Activated T-helper 17 cell treated with anti-CD3 and anti-CD28 coated beads, Interleukin-2, amount 50 U/mL, for 72 hours (primary cell): Measurements from ENCODE around the gene CLEC18C. TPM values are rescaled to one million over a fixed set of nuclear protein-coding genes. Genes with fewer than 3 reads are reported as not detected.
"Not testable (repeated sequence)": the region's sequence is repeated elsewhere in the genome, so short reads cannot be mapped to it uniquely, and the experiment has no call there.

Experiments used
- ATAC-seq: fragments of 150-1000 bp; cut with Tn5 transposase; replicated peaks from 2 replicates; pipeline ENCODE4 v1.10.0; 2021; ENCODE audit warnings: mild to moderate bottlenecking, moderate library complexity
- H3K27ac Mint-ChIP-seq: one replicate; pipeline ENCODE4 v1.8.0; 2022; ENCODE audit warnings: mixed read lengths
- H3K27me3 Mint-ChIP-seq: one replicate; pipeline ENCODE4 v1.8.0; 2022; ENCODE audit warnings: mixed read lengths
- H3K36me3 Mint-ChIP-seq: one replicate; pipeline ENCODE4 v1.8.0; 2022; ENCODE audit warnings: low read depth, mild to moderate bottlenecking, mixed read lengths
- H3K4me1 Mint-ChIP-seq: one replicate; pipeline ENCODE4 v1.8.0; 2022; ENCODE audit warnings: mixed read lengths
- H3K4me3 Mint-ChIP-seq: one replicate; pipeline ENCODE4 v1.8.0; 2022; ENCODE audit warnings: mild to moderate bottlenecking, mixed read lengths
- H3K9me3 Mint-ChIP-seq: one replicate; pipeline ENCODE4 v1.8.0; 2022; ENCODE audit warnings: mixed read lengths
- total RNA-seq, 2 donors: library from RNA; stranded (reverse); gene quantifications; one replicate each; pipeline ENCODE4 v1.2.3, GENCODE V29; 2022

The CLEC18C gene
- total RNA-seq, 2 donors from 2014 or later = 0.50 to 1.3 TPM

DNA sequence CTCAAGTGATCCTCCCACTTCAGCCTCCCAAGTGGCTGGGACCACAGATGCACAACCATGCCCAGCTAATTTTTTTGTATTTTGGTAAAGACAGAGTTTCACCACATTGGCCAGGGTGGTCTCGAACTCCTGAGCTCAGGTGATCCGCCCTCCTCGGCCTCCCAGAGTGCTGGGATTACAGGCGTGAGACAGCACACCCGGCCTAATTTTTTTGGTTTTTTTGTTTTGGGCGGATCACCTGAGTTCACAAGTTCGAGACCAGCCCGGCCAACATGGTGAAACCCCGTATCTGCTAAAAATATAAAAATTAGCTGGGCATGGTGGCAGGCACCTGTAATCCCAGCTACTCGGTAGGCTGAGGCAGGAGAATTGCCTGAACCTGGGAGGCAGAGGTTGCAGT, 18.9 kb upstream of the CLEC18C start:
- H3K4me1 Mint-ChIP-seq, H3K27me3 Mint-ChIP-seq, H3K9me3 Mint-ChIP-seq, ATAC-seq, H3K27ac Mint-ChIP-seq, H3K4me3 Mint-ChIP-seq: not testable (repeated sequence)
- H3K36me3 Mint-ChIP-seq = peaks cover 51% of the 10 kb centered on the region

DNA sequence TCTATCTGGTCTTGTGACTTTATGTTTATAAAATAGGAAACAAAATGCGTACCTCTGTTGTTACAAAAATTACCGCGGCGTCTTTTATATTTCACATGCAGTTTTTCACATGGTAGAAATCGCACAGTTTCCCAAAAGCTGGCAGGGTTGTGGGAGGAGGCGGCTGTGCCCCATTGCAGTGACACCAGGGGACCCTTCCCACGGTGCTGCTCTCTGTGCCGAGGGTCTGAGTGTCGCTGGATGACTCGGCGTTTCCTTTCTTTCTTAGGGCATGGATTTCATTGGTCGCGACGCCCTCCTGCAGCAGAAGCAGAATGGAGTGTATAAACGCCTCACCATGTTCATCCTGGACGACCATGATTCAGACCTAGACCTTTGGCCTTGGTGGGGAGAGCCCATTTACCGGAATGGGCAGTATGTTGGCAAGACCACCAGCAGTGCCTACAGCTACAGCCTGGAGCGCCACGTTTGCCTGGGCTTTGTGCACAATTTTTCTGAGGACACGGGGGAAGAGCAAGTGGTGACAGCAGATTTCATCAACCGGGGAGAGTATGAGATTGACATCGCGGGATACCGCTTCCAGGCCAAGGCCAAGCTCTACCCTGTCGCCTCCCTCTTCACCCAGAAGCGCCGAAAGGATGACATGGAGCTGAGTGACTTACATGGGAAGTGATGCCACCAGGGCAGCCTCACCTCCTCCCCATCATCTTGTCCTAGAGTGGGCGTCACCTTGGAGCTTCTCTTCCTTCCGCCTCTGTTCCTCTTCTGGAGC, 17.2 kb upstream of the CLEC18C start:
- no peaks in the 10 kb centered on the region for H3K4me1 Mint-ChIP-seq
- ATAC-seq = no peak
- peaks cover 34% of the 10 kb centered on the region for H3K36me3 Mint-ChIP-seq

DNA sequence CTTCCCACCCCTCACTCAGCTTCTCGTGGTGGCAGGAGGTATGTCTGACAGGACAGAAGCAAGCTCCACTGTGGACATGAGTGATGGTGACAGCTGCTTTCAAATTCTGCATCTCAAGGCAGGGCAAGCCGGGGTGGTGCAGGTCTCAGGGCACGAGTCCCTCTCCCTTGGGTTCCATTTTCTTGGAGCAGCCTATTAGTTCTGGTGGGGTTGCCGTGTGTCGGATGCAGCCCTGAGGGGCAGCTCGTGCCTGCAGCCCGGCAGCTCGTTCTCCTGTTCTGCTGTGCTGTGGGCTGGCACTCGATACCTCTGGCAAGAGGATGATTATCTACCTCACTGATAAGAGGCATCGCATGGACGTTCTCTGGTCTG, 16.5 kb upstream of the CLEC18C start:
- Mint-ChIP-seq H3K27ac (peak overlapping the region; percentile 18), H3K9me3 (no peaks in the 10 kb centered on the region), H3K4me1 (no peaks in the 10 kb centered on the region), H3K4me3 (no peak overlapping the region), H3K27me3 (no peaks in the 10 kb centered on the region), H3K36me3 (peaks cover 27% of the 10 kb centered on the region)
- no peak for ATAC-seq

More for the DNA sequence above, 17.2 kb upstream of the CLEC18C start:
- H3K4me3 Mint-ChIP-seq = no peak overlapping the region
- no peaks in the 10 kb centered on the region for H3K9me3 Mint-ChIP-seq
- no peak overlapping the region for H3K27ac Mint-ChIP-seq
- H3K27me3 Mint-ChIP-seq = no peaks in the 10 kb centered on the region

DNA sequence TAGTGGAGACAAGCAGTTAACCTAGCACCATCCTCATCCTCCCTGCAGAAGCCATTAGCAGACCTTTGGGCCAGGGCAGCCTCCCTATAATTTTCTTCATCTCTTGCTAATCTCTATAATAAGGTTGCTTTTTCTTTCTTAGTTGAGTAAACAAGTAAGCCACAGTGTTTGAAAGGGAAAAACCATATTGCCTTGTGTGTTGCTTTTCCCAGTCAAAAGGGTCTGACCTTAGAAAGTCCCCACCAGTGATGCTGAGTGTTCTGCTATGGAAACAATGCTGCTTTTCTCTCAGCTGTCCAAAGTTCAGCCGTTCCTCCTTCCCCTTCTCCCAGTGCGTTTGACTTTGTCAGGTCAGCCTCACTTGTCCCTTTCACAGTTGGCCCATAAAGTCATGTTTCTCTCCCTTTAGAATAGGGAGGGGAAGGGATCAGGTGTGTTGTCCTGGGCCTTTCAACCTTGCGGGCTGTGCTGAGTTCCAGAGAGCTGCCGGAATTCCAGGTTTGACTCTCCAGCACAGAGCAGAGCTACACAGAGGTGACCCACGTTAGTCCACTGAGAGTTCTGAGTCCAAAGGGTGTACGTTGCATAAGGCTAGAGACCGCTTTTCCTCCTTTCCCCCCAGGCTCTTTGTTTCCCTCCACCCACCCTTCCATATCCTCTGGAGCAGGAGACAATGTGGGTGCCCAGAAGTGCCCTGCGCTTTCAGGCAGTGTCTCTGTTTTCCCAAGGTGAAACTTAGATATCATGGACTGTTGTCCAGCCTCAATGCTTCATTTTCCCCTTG, 15.9 kb upstream of the CLEC18C start:
- H3K36me3 Mint-ChIP-seq = peaks cover 21% of the 10 kb centered on the region
- peak overlapping the region; percentile 18 for H3K27ac Mint-ChIP-seq
- no peak overlapping the region for H3K4me3 Mint-ChIP-seq
- no peak for ATAC-seq
- H3K27me3 Mint-ChIP-seq = no peaks in the 10 kb centered on the region
- H3K9me3 Mint-ChIP-seq = no peaks in the 10 kb centered on the region
- no peaks in the 10 kb centered on the region for H3K4me1 Mint-ChIP-seq

DNA sequence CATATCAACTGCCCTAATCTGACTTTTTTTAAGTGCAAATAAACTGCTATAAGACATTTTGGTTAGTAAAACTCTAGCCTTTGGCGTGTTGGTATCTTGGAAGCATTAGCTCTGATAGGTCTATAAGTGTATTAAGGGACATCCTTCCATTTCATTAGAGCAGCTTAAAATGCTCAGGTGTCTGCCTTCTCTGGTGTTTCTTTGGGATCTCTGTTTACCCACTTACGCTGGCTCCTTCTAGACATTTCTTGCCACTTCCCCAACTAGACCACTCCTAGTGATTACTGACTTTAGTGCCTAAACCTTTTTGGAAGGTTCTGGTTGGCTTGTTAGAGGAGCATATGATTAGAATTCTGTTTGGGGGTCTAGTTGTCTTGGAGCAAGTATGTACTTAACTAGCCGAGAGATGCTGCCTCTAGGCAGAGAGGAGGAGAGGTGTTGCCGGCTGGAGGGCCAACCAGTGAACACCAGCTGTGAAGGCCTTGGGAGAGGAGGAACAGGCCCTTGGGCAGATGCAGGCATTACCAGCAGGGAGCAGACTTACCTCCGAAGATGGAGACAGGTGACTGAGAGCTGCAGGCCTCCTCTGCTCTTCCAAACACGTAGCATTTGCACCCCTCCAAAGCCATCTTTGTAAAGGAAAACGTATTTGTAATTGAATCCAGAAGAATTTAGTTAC, 15.2 kb upstream of the CLEC18C start:
- Mint-ChIP-seq H3K27me3 (no peaks in the 10 kb centered on the region), H3K36me3 (peaks cover 17% of the 10 kb centered on the region), H3K4me3 (no peak overlapping the region), H3K27ac (no peak overlapping the region), H3K4me1 (no peaks in the 10 kb centered on the region), H3K9me3 (no peaks in the 10 kb centered on the region)
- ATAC-seq = no peak

DNA sequence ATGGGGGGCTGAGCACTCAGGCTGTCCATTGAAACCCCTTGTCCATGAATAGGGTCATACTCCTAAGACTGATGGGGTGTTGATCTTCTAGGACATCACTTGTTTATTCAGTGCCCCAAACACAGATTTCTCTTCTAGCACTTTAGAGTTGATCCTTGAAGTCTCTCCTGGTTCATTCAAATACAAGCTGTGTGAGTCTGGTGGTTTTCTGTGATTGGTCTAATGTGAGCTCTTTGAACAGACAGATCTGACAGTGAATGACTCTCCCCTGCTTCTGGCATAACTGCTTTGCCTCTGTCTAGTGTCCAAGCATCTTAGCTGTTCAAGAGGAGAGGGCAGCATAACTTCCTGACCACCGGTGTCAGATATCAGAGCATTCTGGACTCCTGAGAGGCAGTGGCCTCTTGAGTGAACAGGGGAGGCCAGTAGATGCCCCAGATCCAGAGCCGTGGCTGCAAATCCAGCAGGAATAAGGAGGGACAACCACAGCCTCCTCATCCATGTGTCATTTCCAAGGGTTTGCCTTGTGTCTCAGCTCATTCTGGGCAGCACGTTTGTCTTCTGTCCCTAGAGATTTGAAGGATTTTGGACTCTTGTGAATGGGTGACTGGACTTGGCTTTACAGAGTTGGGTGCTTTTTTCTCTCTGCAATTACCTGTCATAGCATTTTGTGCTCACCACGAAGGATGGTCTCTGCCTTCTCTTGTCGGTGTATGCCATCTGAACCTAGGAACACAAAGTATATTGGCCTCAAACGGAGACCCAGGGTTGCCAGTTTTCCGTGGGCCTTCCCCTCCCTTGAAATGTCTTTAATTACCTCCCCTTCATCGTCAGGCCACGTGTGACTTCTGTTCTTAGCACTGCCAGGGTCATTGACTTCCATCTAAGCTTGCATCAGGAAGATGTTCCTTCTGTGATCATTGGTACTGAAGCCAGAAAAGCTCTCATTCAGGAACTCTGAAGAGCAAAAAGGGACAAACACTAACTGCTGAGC, 13.9 kb upstream of the CLEC18C start:
- no peak for ATAC-seq
- Mint-ChIP-seq H3K27me3 (no peaks in the 10 kb centered on the region), H3K36me3 (peaks cover 10% of the 10 kb centered on the region), H3K27ac (no peak overlapping the region), H3K4me3 (no peak overlapping the region), H3K9me3 (no peaks in the 10 kb centered on the region), H3K4me1 (no peaks in the 10 kb centered on the region)

DNA sequence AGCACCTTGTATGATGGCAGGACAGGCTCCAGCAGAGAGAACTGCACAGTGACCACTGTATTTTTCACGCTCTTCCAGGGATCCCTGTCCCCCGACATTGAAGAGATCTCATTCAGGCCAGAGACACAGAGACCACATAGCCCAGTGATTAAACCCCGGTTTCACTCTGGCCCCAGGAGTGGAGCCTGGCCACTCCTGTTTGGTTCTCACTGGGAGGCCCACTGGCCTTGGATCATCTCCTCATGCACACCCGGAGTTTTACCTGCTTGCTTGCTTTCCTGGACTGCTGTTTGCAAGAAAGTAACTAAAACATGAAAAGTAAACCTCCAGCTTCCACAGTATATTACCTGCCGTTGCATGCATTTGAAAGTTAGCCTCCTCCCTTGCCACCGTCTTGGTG, 13.2 kb upstream of the CLEC18C start:
- no peak for ATAC-seq
- Mint-ChIP-seq H3K27me3 (no peaks in the 10 kb centered on the region), H3K36me3 (peaks cover 8% of the 10 kb centered on the region), H3K4me3 (no peak overlapping the region), H3K4me1 (no peaks in the 10 kb centered on the region), H3K27ac (no peak overlapping the region), H3K9me3 (no peaks in the 10 kb centered on the region)

DNA sequence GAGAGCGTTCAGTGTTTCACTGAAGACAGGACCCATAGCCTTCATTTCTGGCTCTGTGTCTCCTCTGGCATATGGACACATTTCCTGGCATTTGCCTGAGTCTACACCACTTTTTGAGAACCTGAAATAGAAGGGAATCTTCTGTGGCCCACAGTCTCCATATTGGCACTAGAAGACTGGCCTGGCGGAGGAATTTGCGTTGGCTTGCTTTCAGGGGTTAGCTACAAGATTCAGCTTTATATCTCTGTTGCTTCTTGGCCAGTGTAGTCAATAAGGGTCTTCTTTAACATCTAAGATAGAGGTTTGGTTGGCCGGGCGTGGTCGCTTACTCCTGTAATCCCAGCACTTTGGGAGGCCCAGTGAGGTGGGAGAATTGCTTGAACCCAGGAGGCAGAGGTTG, 12.8 kb upstream of the CLEC18C start:
- Mint-ChIP-seq H3K27ac (no peak overlapping the region), H3K4me3 (no peak overlapping the region), H3K36me3 (peaks cover 8% of the 10 kb centered on the region), H3K27me3 (no peaks in the 10 kb centered on the region), H3K4me1 (no peaks in the 10 kb centered on the region), H3K9me3 (no peaks in the 10 kb centered on the region)
- ATAC-seq = no peak

DNA sequence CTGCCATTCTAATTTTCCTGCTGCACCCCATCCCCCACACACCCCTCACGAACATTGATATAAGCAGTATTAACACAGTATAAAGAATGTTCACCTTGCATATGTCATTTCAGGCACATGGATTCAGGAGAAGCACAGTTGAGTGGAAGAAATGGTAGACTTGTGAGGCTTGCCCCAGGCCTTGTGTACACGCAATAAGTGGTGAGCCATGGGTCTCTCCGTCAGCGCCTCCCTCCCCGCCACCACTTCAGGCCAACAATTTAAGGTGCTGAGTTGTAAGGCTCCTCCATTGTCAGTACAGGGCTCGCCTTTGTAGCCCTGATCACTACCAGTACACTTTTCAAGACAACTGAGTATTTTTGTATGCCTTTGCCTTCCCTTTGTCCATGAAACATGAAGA, 12.2 kb upstream of the CLEC18C start:
- H3K27ac Mint-ChIP-seq = peak overlapping the region; percentile 2
- no peaks in the 10 kb centered on the region for H3K9me3 Mint-ChIP-seq
- no peak overlapping the region for H3K4me3 Mint-ChIP-seq
- H3K36me3 Mint-ChIP-seq = peaks cover 8% of the 10 kb centered on the region
- H3K27me3 Mint-ChIP-seq = no peaks in the 10 kb centered on the region
- no peaks in the 10 kb centered on the region for H3K4me1 Mint-ChIP-seq
- no peak for ATAC-seq

DNA sequence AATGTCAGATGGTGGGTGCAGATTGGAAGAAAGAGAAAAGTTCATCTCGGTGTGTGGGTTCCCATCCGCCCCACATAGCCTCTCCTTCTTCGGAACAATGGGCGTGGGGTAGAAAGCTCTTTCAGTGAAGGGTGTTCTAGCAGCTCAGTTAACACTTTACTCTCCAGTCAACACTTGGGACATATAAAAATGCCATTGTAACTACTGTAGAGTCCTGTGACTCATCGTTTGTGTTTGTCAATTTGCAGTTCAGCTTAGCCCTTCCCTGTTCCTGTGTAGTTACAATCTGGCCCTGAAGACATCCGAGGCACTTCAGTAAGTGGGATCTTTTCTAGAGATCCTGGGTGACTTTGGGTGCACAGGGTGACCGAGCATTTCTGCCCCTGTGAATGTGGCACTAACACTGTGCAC, 11.5 kb upstream of the CLEC18C start:
- peaks cover 8% of the 10 kb centered on the region for H3K36me3 Mint-ChIP-seq
- no peak overlapping the region for H3K4me3 Mint-ChIP-seq
- no peaks in the 10 kb centered on the region for H3K9me3 Mint-ChIP-seq
- H3K4me1 Mint-ChIP-seq = no peaks in the 10 kb centered on the region
- no peak for ATAC-seq
- no peaks in the 10 kb centered on the region for H3K27me3 Mint-ChIP-seq
- H3K27ac Mint-ChIP-seq = peak overlapping the region; percentile 2

DNA sequence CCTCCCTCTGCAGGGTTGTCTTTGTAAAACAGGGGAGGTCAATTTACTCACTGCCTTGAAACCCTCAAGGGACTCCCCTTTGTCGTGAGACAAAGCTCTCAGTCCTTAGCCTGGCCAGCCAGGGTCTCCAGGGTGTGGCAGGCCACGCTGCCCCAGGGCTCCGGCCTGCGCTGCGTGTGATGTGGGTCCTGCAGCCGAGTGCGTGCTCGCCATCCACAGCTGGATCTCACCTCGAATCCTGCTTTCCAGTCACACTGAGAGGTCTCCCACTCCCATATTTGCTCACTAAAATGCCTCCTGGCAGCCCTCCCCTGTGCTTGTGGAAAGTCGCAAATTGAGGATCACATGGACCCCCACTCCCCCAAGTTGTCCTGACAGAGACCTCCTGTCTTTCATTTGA, 10.0 kb upstream of the CLEC18C start:
- Mint-ChIP-seq H3K36me3 (peaks cover 8% of the 10 kb centered on the region), H3K9me3 (no peaks in the 10 kb centered on the region), H3K4me3 (no peak overlapping the region), H3K27me3 (no peaks in the 10 kb centered on the region), H3K4me1 (no peaks in the 10 kb centered on the region), H3K27ac (no peak overlapping the region)
- no peak for ATAC-seq

DNA sequence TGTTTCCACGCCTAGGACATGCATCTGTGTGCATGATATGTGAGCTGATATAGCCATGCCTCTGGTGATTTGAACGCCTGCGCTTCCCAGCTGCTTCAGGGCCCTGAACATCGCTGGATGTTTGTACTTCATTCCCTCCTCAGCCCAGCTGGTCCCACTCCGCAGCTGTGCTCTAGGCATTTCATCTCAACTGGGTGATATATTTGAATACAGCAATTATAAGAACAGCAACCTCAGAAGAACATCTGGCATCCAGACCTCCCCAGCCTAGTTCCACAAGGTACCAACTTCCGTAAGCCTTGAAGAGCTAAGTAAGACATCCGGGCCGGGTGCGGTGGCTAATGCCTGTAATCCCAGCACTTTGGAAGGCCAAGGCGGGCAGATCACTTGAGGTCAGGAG, 6.9 kb upstream of the CLEC18C start:
- H3K27me3 Mint-ChIP-seq, H3K27ac Mint-ChIP-seq, H3K9me3 Mint-ChIP-seq, H3K4me3 Mint-ChIP-seq, ATAC-seq, H3K4me1 Mint-ChIP-seq, H3K36me3 Mint-ChIP-seq: not testable (repeated sequence)

DNA sequence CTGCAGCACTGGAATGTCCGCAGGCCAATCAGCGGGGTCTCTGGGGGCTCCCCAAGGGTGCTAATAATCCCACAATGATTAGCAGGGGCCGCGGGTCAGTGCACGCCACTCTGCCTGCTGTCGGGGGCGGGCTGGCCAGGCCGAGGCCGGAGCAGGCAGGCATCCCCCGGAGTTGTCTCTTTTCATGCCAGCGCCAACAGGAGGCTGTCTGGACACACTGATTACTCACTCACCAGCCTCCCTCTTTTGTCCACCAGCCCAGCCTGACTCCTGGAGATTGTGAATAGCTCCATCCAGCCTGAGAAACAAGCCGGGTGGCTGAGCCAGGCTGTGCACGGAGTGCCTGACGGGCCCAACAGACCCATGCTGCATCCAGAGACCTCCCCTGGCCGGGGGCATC, 329 bp downstream of the CLEC18C start:
- H3K9me3 Mint-ChIP-seq, H3K36me3 Mint-ChIP-seq, H3K4me1 Mint-ChIP-seq, H3K27me3 Mint-ChIP-seq, H3K4me3 Mint-ChIP-seq, H3K27ac Mint-ChIP-seq: not testable (repeated sequence)
- ATAC-seq = peak; percentile 8

DNA sequence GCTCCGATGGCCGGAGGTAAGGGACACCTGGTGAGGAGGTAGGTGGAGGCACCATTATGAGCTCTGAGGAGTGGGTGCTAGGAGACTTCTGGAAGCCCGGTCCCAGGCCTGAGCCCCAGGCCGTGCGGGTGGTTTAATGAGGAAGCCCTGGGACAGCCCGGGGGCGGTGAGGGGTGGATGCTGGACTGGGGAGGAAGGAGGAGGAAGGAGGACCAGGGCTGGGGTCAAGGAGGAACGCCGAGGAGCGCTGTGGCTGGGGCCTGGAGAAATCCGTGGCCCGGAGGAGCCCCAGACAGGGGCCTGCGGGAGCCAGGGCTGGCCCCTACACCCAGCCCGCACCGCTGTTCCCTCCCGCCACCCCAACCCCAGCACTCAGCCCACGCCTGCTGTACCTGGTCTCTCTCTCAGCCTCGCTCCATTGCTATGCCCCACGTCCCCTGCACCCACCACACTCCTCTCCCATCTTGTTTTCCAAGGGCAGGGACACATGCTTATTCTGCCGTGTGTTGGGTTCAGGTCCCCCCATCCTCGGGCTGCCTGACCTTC, 873 bp downstream of the CLEC18C start:
- not testable (repeated sequence) for H3K9me3 Mint-ChIP-seq, H3K36me3 Mint-ChIP-seq, H3K4me1 Mint-ChIP-seq, ATAC-seq, H3K27ac Mint-ChIP-seq, H3K27me3 Mint-ChIP-seq, H3K4me3 Mint-ChIP-seq
